SK-N-SH (cell line): Measurements from ENCODE around the gene PARVA.

Experiments used
- JUND ChIP-seq: IDR thresholded peaks from 2 replicates; pipeline ENCODE4 v1.4.0; 2012
- MAX ChIP-seq: IDR thresholded peaks from 2 replicates; pipeline ENCODE4 v1.4.0; 2012; ENCODE audit warnings: low read depth
- POLR2AphosphoS5 ChIP-seq: IDR thresholded peaks from 2 replicates; pipeline ENCODE4 v1.6.1; 2012; ENCODE audit warnings: low read depth, low read length
- TF ChIP-seq, protein P1 (sequence below): fragments of 200-600 bp; sonication (generic); IDR thresholded peaks from 2 replicates; pipeline ENCODE4 v1.6.1; 2017; ENCODE audit warnings: antibody characterized with exemption, mild to moderate bottlenecking, moderate library complexity

DNA sequence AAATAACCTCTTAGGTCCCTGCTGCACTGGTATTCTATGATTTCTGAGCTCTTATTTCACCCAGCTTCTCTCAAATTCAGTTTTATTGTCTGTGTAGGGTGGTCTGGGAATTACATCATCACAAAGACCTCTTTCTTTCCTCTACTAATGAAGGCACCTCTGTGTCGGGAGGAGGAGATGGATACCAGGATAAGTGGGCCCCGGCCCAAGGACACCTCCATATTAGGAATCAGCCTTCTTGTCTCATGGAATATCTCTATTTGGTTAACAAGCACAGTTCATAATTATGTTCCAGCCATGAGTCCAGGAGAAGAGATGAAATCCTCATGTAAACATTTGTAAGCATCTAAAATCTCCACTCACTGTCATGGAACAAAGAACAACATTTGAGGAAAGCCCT lies 9.4 kb downstream of the PARVA start:
- no peak for TF ChIP-seq MAX
- no peak for TF ChIP-seq JUND
- TF ChIP-seq, protein P1, sequence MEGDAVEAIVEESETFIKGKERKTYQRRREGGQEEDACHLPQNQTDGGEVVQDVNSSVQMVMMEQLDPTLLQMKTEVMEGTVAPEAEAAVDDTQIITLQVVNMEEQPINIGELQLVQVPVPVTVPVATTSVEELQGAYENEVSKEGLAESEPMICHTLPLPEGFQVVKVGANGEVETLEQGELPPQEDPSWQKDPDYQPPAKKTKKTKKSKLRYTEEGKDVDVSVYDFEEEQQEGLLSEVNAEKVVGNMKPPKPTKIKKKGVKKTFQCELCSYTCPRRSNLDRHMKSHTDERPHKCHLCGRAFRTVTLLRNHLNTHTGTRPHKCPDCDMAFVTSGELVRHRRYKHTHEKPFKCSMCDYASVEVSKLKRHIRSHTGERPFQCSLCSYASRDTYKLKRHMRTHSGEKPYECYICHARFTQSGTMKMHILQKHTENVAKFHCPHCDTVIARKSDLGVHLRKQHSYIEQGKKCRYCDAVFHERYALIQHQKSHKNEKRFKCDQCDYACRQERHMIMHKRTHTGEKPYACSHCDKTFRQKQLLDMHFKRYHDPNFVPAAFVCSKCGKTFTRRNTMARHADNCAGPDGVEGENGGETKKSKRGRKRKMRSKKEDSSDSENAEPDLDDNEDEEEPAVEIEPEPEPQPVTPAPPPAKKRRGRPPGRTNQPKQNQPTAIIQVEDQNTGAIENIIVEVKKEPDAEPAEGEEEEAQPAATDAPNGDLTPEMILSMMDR: no peak
- no peak for TF ChIP-seq POLR2AphosphoS5
